Endodermal cell (in vitro differentiated cells): ENCODE measurements around the gene P3H1. TPM values are rescaled to one million over a fixed set of nuclear protein-coding genes. Genes with fewer than 3 reads are reported as not detected.

Source experiments
- DNase-seq: peaks from one replicate; pipeline ENCODE4 v3.0.0-alpha.2; 2017
- H3K27ac ChIP-seq: 2 replicates; pipeline ENCODE4 v1.5.1; 2013; ENCODE audit warnings: mild to moderate bottlenecking, low read depth, low read length, moderate library complexity
- H3K27me3 ChIP-seq: 2 replicates; pipeline ENCODE4 v1.6.1; 2013; ENCODE audit warnings: mild to moderate bottlenecking, low read length, moderate library complexity; ENCODE audit not compliant: insufficient read depth, control insufficient read depth, poor library complexity, severe bottlenecking
- H3K36me3 ChIP-seq: 2 replicates; pipeline ENCODE4 v1.7.0; 2013; ENCODE audit warnings: mild to moderate bottlenecking, low read length, moderate library complexity; ENCODE audit not compliant: control insufficient read depth, insufficient read depth
- H3K4me1 ChIP-seq: one replicate; pipeline ENCODE4 v1.7.0; 2013; ENCODE audit warnings: low read length; ENCODE audit not compliant: control insufficient read depth, insufficient read depth
- H3K4me3 ChIP-seq: 2 replicates; pipeline ENCODE4 v1.5.1; 2013; ENCODE audit warnings: mild to moderate bottlenecking, low read length, moderate library complexity
- H3K9ac ChIP-seq: 2 replicates; pipeline ENCODE4 v1.6.1; 2013; ENCODE audit warnings: mild to moderate bottlenecking, low read length, moderate library complexity; ENCODE audit not compliant: poor library complexity, severe bottlenecking; ENCODE audit errors: extremely low read depth
- H3K9me3 ChIP-seq: 2 replicates; pipeline ENCODE4 v1.6.1; 2013; ENCODE audit warnings: mild to moderate bottlenecking, low read length, moderate library complexity; ENCODE audit not compliant: control insufficient read depth
- H3K27ac Mint-ChIP-seq: 2 replicates; pipeline ENCODE4 v1.8.0; 2020; ENCODE audit warnings: mixed read lengths
- H3K27me3 Mint-ChIP-seq: 2 replicates; pipeline ENCODE4 v1.8.0; 2021; ENCODE audit warnings: mild to moderate bottlenecking, mixed read lengths; ENCODE audit not compliant: insufficient read depth
- H3K36me3 Mint-ChIP-seq: 2 replicates; pipeline ENCODE4 v1.8.0; 2020; ENCODE audit warnings: low read depth, mixed read lengths
- H3K4me1 Mint-ChIP-seq: 2 replicates; pipeline ENCODE4 v1.8.0; 2020; ENCODE audit warnings: mixed read lengths
- H3K4me3 Mint-ChIP-seq: 2 replicates; pipeline ENCODE4 v1.8.0; 2020; ENCODE audit warnings: mild to moderate bottlenecking, moderate library complexity, mixed read lengths
- H3K9me3 Mint-ChIP-seq: 2 replicates; pipeline ENCODE4 v1.8.0; 2020; ENCODE audit warnings: mild to moderate bottlenecking, mixed read lengths
- WGBS, 2 experiments: methylation state at CpG; one replicate each; pipeline versions ENCODE4 v1.1.5 to v1.1.7; 2013; ENCODE audit warnings: missing lambda C conversion rate in 2 of 2, mixed read lengths in 1 of 2; ENCODE audit not compliant: insufficient coverage in 1 of 2, insufficient read length in 1 of 2; 5-methylcytosine and 5-hydroxymethylcytosine counted together
- total RNA-seq, 2 donors: library from RNA; stranded (reverse); fragmentation: NEBNext Ultra II Directional in 1 of 2; extraction: Animal tissue kit (Norgen Biotek cat#: 25700) in 1 of 2; gene quantifications; 2 replicates in 1 of 2; 3 replicates in 1 of 2; pipeline ENCODE4 v1.2.1, GENCODE V29; 2021
- TF ChIP-seq, protein P1 (sequence below): fragments of 200-600 bp; sonication (generic); conservative IDR thresholded peaks from 2 replicates; pipeline ENCODE4 v1.5.0; 2021; ENCODE audit warnings: antibody characterized with exemption, mild to moderate bottlenecking

Gene P3H1
- total RNA-seq, 2 donors from 2014 or later: 51.7 to 68.3 TPM

DNA sequence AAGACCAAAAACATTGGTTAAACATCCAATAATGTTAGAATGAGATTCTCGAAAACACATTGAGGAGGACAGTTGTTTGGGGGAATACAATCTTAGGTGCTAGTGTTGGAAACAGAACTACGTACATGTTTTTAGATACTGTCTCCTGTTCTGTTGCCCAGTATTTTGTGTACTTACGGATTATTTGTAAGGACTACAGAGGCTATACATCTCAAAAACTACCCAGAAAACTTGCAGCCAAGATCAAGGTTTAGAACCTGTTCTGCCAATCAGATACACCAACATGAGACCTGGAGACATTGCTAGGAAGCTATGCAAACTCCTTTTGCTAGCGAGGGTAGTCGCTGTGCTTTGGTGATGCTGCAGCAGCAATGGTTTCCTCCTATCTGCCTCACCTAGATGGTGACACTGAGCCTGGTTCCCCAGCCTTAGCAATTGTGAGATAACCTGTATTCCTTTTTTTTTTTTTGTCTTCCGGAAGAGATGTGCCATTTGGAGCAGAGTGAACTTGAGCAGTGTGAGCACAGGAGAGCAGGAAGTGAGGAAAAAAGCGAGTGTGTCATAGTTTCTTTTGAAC, 62.9 kb downstream of the P3H1 start:
- no peaks in the 10 kb centered on the region for H3K27me3 ChIP-seq
- H3K27ac Mint-ChIP-seq: peak overlapping the region; percentile 1
- H3K9me3 Mint-ChIP-seq: no peaks in the 10 kb centered on the region
- no peak overlapping the region for H3K4me3 Mint-ChIP-seq
- no peak overlapping the region for H3K4me3 ChIP-seq
- TF ChIP-seq, protein P1, sequence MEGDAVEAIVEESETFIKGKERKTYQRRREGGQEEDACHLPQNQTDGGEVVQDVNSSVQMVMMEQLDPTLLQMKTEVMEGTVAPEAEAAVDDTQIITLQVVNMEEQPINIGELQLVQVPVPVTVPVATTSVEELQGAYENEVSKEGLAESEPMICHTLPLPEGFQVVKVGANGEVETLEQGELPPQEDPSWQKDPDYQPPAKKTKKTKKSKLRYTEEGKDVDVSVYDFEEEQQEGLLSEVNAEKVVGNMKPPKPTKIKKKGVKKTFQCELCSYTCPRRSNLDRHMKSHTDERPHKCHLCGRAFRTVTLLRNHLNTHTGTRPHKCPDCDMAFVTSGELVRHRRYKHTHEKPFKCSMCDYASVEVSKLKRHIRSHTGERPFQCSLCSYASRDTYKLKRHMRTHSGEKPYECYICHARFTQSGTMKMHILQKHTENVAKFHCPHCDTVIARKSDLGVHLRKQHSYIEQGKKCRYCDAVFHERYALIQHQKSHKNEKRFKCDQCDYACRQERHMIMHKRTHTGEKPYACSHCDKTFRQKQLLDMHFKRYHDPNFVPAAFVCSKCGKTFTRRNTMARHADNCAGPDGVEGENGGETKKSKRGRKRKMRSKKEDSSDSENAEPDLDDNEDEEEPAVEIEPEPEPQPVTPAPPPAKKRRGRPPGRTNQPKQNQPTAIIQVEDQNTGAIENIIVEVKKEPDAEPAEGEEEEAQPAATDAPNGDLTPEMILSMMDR: no peak
- no peaks in the 10 kb centered on the region for H3K4me1 Mint-ChIP-seq
- peaks cover 90% of the 10 kb centered on the region for H3K36me3 Mint-ChIP-seq
- H3K4me1 ChIP-seq: no peaks in the 10 kb centered on the region
- H3K27me3 Mint-ChIP-seq: no peaks in the 10 kb centered on the region
- peaks cover 90% of the 10 kb centered on the region for H3K36me3 ChIP-seq
- H3K27ac ChIP-seq: no peak overlapping the region
- peaks cover 16% of the 10 kb centered on the region for H3K9me3 ChIP-seq
- no peak overlapping the region for H3K9ac ChIP-seq
- no peak for DNase-seq
- 95 to 100% methylated on average over 6 to 7 of the region's 7 CpGs for whole genome bisulfite sequencing, 2 experiments

DNA sequence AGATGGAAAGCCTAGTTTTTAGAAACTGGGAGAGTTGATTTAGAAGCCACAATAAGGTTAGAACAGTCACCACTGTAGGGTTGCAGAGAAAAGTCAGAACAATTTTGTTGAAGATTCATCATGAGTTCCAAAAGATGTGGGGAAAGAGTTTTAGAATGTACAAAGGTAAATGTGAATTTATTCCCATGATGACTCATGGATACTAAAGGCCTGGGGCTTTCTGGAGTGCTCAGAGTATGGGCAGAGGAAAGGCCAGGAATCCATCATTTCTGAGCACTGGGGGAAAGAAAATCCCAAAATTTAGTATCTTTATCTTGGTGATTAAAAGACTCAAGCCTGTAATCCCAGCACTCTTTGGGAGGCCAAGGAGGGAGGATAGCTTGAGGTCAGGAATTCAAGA, 66.8 kb downstream of the P3H1 start:
- Mint-ChIP-seq H3K9me3 (no peaks in the 10 kb centered on the region), H3K27ac (no peak overlapping the region), H3K27me3 (no peaks in the 10 kb centered on the region), H3K4me1 (no peaks in the 10 kb centered on the region), H3K36me3 (peaks cover 94% of the 10 kb centered on the region), H3K4me3 (no peak overlapping the region)
- Histone ChIP-seq H3K9ac (no peak overlapping the region), H3K27me3 (no peaks in the 10 kb centered on the region), H3K4me3 (no peak overlapping the region), H3K36me3 (peaks cover 97% of the 10 kb centered on the region), H3K27ac (no peak overlapping the region), H3K9me3 (no peaks in the 10 kb centered on the region), H3K4me1 (no peaks in the 10 kb centered on the region)
- TF ChIP-seq, protein P1: no peak
- no peak for DNase-seq

DNA sequence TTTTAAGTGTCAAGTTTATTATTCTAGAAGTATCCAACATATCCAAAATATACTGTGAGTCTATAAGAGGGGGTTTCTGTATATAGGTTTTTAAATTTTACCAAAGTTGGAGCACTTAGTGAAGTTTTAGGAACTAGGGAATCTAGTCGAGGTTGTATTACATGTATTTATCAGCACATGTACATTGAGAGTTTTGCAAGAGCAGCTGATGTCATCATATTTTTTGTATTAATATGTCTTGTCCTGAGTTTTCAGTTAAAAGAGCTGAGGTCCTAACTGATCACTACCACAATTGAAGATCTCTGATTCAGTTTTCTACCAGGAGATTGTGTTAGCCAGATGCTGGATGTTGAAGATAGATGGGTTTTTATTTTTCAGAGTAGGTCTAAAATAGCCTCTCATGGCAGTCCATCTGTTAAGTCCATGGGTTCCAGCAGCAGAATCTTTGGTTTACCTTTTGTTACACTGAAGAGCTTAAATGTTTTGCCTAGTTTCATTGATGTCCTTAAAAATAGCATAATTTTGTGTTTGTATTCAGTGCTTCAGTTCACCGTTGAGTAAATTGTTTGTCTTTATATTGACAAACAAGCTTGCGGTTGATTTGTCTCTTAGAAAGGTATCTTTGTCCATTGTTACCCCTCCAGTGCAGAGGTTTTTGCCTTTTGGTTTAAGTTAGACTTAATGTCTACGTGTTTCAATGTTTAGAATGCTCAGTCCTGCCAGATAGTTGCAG, 68.6 kb downstream of the P3H1 start:
- Histone ChIP-seq H3K27me3 (no peaks in the 10 kb centered on the region), H3K4me3 (no peak overlapping the region), H3K9ac (no peak overlapping the region), H3K9me3 (no peaks in the 10 kb centered on the region), H3K36me3 (peaks cover 99% of the 10 kb centered on the region), H3K4me1 (peaks cover 6% of the 10 kb centered on the region), H3K27ac (no peak overlapping the region)
- H3K36me3 Mint-ChIP-seq: peaks cover 94% of the 10 kb centered on the region
- TF ChIP-seq, protein P1: no peak
- H3K9me3 Mint-ChIP-seq: no peaks in the 10 kb centered on the region
- peaks cover 5% of the 10 kb centered on the region for H3K4me1 Mint-ChIP-seq
- no peaks in the 10 kb centered on the region for H3K27me3 Mint-ChIP-seq
- no peak overlapping the region for H3K4me3 Mint-ChIP-seq
- WGBS, 2 experiments: 94 to 96% methylated on average over 4 of the region's 4 CpGs
- H3K27ac Mint-ChIP-seq: peak overlapping the region; percentile 11
- DNase-seq: no peak

Other genes with a start within 250 kb of the P3H1 start
- 10 to 100 TPM; 63.3 to 73.2 TPM for gene PPIH, start 108.6 kb downstream of the P3H1 start, total RNA-seq
- 100 to 1,000 TPM; 655 to 668 TPM for gene YBX1, start 84.6 kb downstream of the P3H1 start, total RNA-seq
- gene CLDN19, start 26.8 kb downstream of the P3H1 start, total RNA-seq: 10 to 100 TPM; 31.6 to 32.6 TPM
- gene C1orf50, start 221 bp upstream of the P3H1 start, total RNA-seq: 1 to 10 TPM; 4.8 to 7.3 TPM
- gene TMEM269, start 18.0 kb upstream of the P3H1 start, total RNA-seq: under 1 TPM; 0.20 to 0.66 TPM
- gene ERMAP, start 50.1 kb upstream of the P3H1 start, total RNA-seq: 1 to 10 TPM; 5.1 to 5.7 TPM
- 10 to 100 TPM; 40.2 to 45.3 TPM for gene SVBP, start 50.4 kb upstream of the P3H1 start, total RNA-seq
- gene ZNF691, start 79.6 kb upstream of the P3H1 start, total RNA-seq: 10 to 100 TPM; 15.5 to 16.6 TPM
- 10 to 100 TPM; 42.5 to 69.7 TPM for gene SLC2A1, start 191.8 kb upstream of the P3H1 start, total RNA-seq